Muscle of back (tissue), 11 donors: Measurements from ENCODE around the gene PPT2. TPM values are rescaled to one million over a fixed set of nuclear protein-coding genes. Genes with fewer than 3 reads are reported as not detected.

ENCODE experiments used
- DNase-seq, 3 donors: peaks; one replicate each; pipeline versions ENCODE4 v3.0.0 to v3.0.0-alpha.2; 2013
- polyA plus RNA-seq, 10 donors: library from polyadenylated mRNA; unstranded; fragments of 120-200 nt; gene quantifications; one replicate each; pipeline ENCODE4 v1.2.1, GENCODE V29; 2013; ENCODE audit not compliant: insufficient read length in 10 of 10

Gene PPT2
- polyA plus RNA-seq, 10 donors: 22.3 to 37.4 (median 29.0) TPM

- no peak for DNase-seq
Measured at GRCh38 chr6:32151181-32151862, 2.6 kb upstream of the PPT2 start.

GRCh38 chr6:32151863-32152768, 1.8 kb upstream of the PPT2 start, which contains the start of gene PRRT1:
TSS of gene PRRT1 (minus strand) at chr6:32151939. CDS start at chr6:32151827, 112 bp downstream.
- no peak for DNase-seq

GRCh38 chr6:32152769-32153563, 975 bp upstream of the PPT2 start:
- DNase-seq: peak in 2 of 3 donors; percentile 32 to 65

- DNase-seq: peak; percentile 70 to 88 (median 73)
Measured at GRCh38 chr6:32154514-32155161, 697 bp downstream of the PPT2 start.

GRCh38 chr6:32156891-32157290, 3.0 kb downstream of the PPT2 start:
- DNase-seq: no peak

- DNase-seq: no peak
Measured at GRCh38 chr6:32158052-32158451, 4.1 kb downstream of the PPT2 start.

- DNase-seq: no peak
Measured at GRCh38 chr6:32163559-32164258, 9.8 kb downstream of the PPT2 start.

GRCh38 chr6:32164295-32164694, 10.4 kb downstream of the PPT2 start, which contains the start of gene EGFL8:
TSS of gene EGFL8 (plus strand) at chr6:32164595. CDS start at chr6:32166166, 1,571 bp downstream.
- no peak for DNase-seq

GRCh38 chr6:32166411-32167061, 12.6 kb downstream of the PPT2 start:
- no peak for DNase-seq

GRCh38 chr6:32167154-32167760, 13.3 kb downstream of the PPT2 start:
- DNase-seq: no peak

GRCh38 chr6:32167761-32168262, 13.9 kb downstream of the PPT2 start:
- DNase-seq: no peak

- no peak for DNase-seq
Measured at GRCh38 chr6:32168350-32168749, 14.4 kb downstream of the PPT2 start.

GRCh38 chr6:32168807-32169591, 15.1 kb downstream of the PPT2 start:
- DNase-seq: no peak

- DNase-seq: no peak
Measured at GRCh38 chr6:32170294-32170693, 16.4 kb downstream of the PPT2 start.

GRCh38 chr6:32171234-32171633, 17.3 kb downstream of the PPT2 start:
- no peak for DNase-seq

- DNase-seq: peak in 1 of 3 donors; percentile 1
Measured at GRCh38 chr6:32173051-32173727, 19.2 kb downstream of the PPT2 start.

GRCh38 chr6:32174416-32174815, 20.5 kb downstream of the PPT2 start:
- DNase-seq: peak in 1 of 3 donors; percentile 0

GRCh38 chr6:32175322-32175710, 21.4 kb downstream of the PPT2 start:
- DNase-seq: no peak
